Measurements from ENCODE around the gene HTATIP2.

GRCh38 chr11:20403059-20403458 lies 39.5 kb downstream of the HTATIP2 start:
- TF ChIP-seq CTCF (IDR thresholded peaks at IDR 0.05) (no peak), EP300 (IDR thresholded peaks at IDR 0.05) (no peak)
